AG09309 (cell line): ENCODE results near the gene TRAF4.
"Not testable (repeated sequence)": the region's sequence is repeated elsewhere in the genome, so short reads cannot be mapped to it uniquely, and the experiment has no call there.

ENCODE experiments used
- DNase-seq: peaks from one replicate; pipeline ENCODE4 v3.0.0-alpha.2; 2010; ENCODE audit warnings: low read depth
- H3K4me3 ChIP-seq: 2 replicates; pipeline ENCODE4 v1.5.1; 2011; ENCODE audit warnings: mild to moderate bottlenecking, low read depth, low read length, moderate library complexity; ENCODE audit not compliant: control insufficient read depth
- CTCF ChIP-seq: IDR thresholded peaks from 2 replicates; pipeline ENCODE4 v1.5.1; 2011; ENCODE audit warnings: mild to moderate bottlenecking, low read depth, low read length, inconsistent platforms; ENCODE audit not compliant: insufficient read depth, control insufficient read depth; ENCODE audit errors: missing control alignments

Gene TRAF4

GRCh38 chr17:28726627-28727491, 17.0 kb upstream of the TRAF4 start:
- peak; percentile 67 for DNase-seq
- peak; percentile 99 for TF ChIP-seq CTCF
- peak overlapping the region; percentile 60 for H3K4me3 ChIP-seq

GRCh38 chr17:28728364-28729200, 15.2 kb upstream of the TRAF4 start, which contains the start of gene NEK8:
TSS of gene NEK8 (plus strand) at chr17:28728788. CDS start at chr17:28728814, 26 bp downstream.
- no peak for DNase-seq
- TF ChIP-seq CTCF, result no peak
- H3K4me3 ChIP-seq, result peak within 1 kb of the TSS; percentile 66

GRCh38 chr17:28729950-28730330, 13.9 kb upstream of the TRAF4 start:
- H3K4me3 ChIP-seq, result no peak overlapping the region
- no peak for TF ChIP-seq CTCF
- DNase-seq, result no peak

GRCh38 chr17:28733346-28733745, 10.5 kb upstream of the TRAF4 start:
- DNase-seq, result no peak
- TF ChIP-seq CTCF, result no peak
- H3K4me3 ChIP-seq, result no peak overlapping the region

GRCh38 chr17:28734712-28735241, 9.0 kb upstream of the TRAF4 start:
- no peak for TF ChIP-seq CTCF
- H3K4me3 ChIP-seq, result no peak overlapping the region
- no peak for DNase-seq

- no peak for DNase-seq
Measured at GRCh38 chr17:28735242-28735722, 8.5 kb upstream of the TRAF4 start.

GRCh38 chr17:28735913-28736769, 7.7 kb upstream of the TRAF4 start:
- DNase-seq, H3K4me3 ChIP-seq: not testable (repeated sequence)

More at GRCh38 chr17:28735242-28735722, 8.5 kb upstream of the TRAF4 start:
- no peak for TF ChIP-seq CTCF
- no peak overlapping the region for H3K4me3 ChIP-seq
